Neural progenitor cell (in vitro differentiated cells): Measurements from ENCODE around the gene EGR4. TPM values are rescaled to one million over a fixed set of nuclear protein-coding genes. Genes with fewer than 3 reads are reported as not detected.
A peak's percentile ranks its signal among the peaks of the same experiment; 100 is the strongest.

Experiments
- DNase-seq: peaks from one replicate; pipeline ENCODE4 v3.0.0-alpha.2; 2016; ENCODE audit warnings: low spot score
- H2AFZ ChIP-seq: fragments of 200-600 bp; sonication (generic); replicated peaks from 2 replicates; pipeline ENCODE4 v1.6.1; 2016; ENCODE audit warnings: antibody characterized with exemption
- H3F3A ChIP-seq: fragments of 200-600 bp; sonication (generic); 2 replicates; pipeline ENCODE4 v1.6.1; 2016; ENCODE audit warnings: antibody characterized with exemption, low read depth
- H3K27ac ChIP-seq: fragments of 200-600 bp; sonication (generic); 2 replicates; pipeline ENCODE4 v1.5.1; 2016; ENCODE audit warnings: mild to moderate bottlenecking
- H3K27me3 ChIP-seq: fragments of 200-600 bp; sonication (generic); 2 replicates; pipeline ENCODE4 v1.6.1; 2016; ENCODE audit warnings: mild to moderate bottlenecking, moderate library complexity
- H3K36me3 ChIP-seq: fragments of 200-600 bp; sonication (generic); 2 replicates; pipeline ENCODE4 v1.5.1; 2016
- H3K4me1 ChIP-seq: fragments of 200-600 bp; sonication (generic); 2 replicates; pipeline ENCODE4 v1.6.1; 2016; ENCODE audit warnings: mixed run types
- H3K4me2 ChIP-seq: fragments of 200-600 bp; sonication (generic); 2 replicates; pipeline ENCODE4 v1.6.1; 2016
- H3K4me3 ChIP-seq: fragments of 200-600 bp; sonication (generic); 2 replicates; pipeline ENCODE4 v1.5.1; 2016
- H3K79me2 ChIP-seq: fragments of 200-600 bp; sonication (generic); 2 replicates; pipeline ENCODE4 v1.6.1; 2016; ENCODE audit warnings: low read depth
- H3K9ac ChIP-seq: fragments of 200-600 bp; sonication (generic); 2 replicates; pipeline ENCODE4 v1.6.1; 2016
- H3K9me3 ChIP-seq: fragments of 200-600 bp; sonication (generic); 2 replicates; pipeline ENCODE4 v1.5.1; 2016; ENCODE audit warnings: low read depth
- H4K20me1 ChIP-seq: fragments of 200-600 bp; sonication (generic); 2 replicates; pipeline ENCODE4 v1.6.1; 2016; ENCODE audit warnings: low read depth
- H3K27ac Mint-ChIP-seq: 3 replicates; pipeline ENCODE4 v1.8.0; 2021; ENCODE audit warnings: mixed read lengths
- H3K27me3 Mint-ChIP-seq: 2 replicates; pipeline ENCODE4 v1.8.0; 2022; ENCODE audit warnings: low read depth, mild to moderate bottlenecking, inconsistent platforms, moderate library complexity, mixed read lengths; ENCODE audit not compliant: insufficient read depth
- H3K36me3 Mint-ChIP-seq: 3 replicates; pipeline ENCODE4 v1.8.0; 2021; ENCODE audit warnings: mixed read lengths
- H3K4me1 Mint-ChIP-seq: 3 replicates; pipeline ENCODE4 v1.8.0; 2021; ENCODE audit warnings: mixed read lengths
- H3K4me3 Mint-ChIP-seq: 3 replicates; pipeline ENCODE4 v1.8.0; 2021; ENCODE audit warnings: mild to moderate bottlenecking, moderate library complexity, mixed read lengths
- H3K9me3 Mint-ChIP-seq: 3 replicates; pipeline ENCODE4 v1.8.0; 2020; ENCODE audit warnings: mixed read lengths
- CTCF ChIP-seq: fragments of 200-600 bp; sonication (generic); IDR thresholded peaks from 2 replicates; pipeline ENCODE4 v1.5.1; 2017; ENCODE audit warnings: antibody characterized with exemption, mild to moderate bottlenecking
- EZH2 ChIP-seq: fragments of 200-600 bp; sonication (generic); IDR thresholded peaks from 2 replicates; pipeline ENCODE4 v1.6.1; 2017; ENCODE audit warnings: antibody characterized with exemption, mild to moderate bottlenecking, moderate library complexity
- EZH2phosphoT487 ChIP-seq: fragments of 200-600 bp; sonication (generic); IDR thresholded peaks from 2 replicates; pipeline ENCODE4 v1.6.1; 2017; ENCODE audit warnings: antibody characterized with exemption
- total RNA-seq: library from RNA; depleted of rRNA; stranded (reverse); fragments of >200 nt; gene quantifications from 2 replicates; pipeline ENCODE4 v1.2.3, GENCODE V29; 2015; ENCODE audit warnings: low replicate concordance

Gene EGR4
- total RNA-seq, 1 donor from 2014 or later, result not detected

DNA sequence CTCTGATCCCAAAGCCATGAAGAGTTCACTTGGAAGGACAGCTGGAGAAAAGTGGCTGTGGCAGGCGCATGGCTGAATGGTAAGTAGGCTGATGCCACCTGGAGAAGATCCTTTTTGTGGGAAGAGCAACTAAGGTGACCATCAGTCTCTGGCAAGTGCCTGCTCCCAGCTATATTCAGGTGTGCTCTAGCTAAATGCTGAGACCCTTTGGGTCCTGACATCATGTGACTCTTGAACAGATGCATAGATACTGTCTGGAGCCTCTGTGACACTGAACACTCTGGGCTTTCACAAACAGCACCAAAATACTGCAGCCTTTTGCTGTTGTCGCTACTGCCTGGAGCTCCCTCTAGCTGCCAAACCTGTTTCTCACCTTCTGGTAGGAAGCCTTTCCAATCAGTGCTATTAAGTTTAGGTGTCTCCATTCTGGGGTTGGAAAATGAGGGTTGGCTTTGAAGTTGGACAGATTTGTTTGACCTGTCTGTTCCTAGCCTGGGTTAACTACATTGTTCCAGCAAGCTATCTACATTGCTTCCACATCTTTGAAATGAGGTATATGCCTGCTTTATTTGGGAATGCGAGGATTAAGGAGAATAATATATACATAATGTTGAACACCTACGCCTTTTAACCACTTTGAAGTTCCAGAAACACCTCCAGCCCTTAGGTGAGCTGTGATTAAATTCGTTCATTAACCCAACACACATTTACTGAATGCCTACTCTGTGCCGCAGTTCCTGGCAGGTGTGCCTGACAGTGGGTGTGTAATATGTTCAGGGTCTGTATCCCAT lies 3.1 kb downstream of the EGR4 start:
- H3K27ac Mint-ChIP-seq, result no peak overlapping the region
- no peaks in the 10 kb centered on the region for H3K9me3 Mint-ChIP-seq
- H3K4me1 Mint-ChIP-seq, result peaks cover 11% of the 10 kb centered on the region
- H3K9me3 ChIP-seq, result no peaks in the 10 kb centered on the region
- H3K27me3 Mint-ChIP-seq, result peaks cover 80% of the 10 kb centered on the region
- peaks cover 3% of the 10 kb centered on the region for H3K4me1 ChIP-seq
- peak overlapping the region; percentile 57 for H3K4me3 Mint-ChIP-seq
- peaks cover 100% of the 10 kb centered on the region for H3K27me3 ChIP-seq
- TF ChIP-seq EZH2phosphoT487, result no peak
- TF ChIP-seq CTCF, result peak; percentile 77
- H4K20me1 ChIP-seq, result peaks cover 38% of the 10 kb centered on the region
- H2AFZ ChIP-seq, result no peak overlapping the region
- H3F3A ChIP-seq, result peaks cover 18% of the 10 kb centered on the region
- no peak overlapping the region for H3K4me2 ChIP-seq
- H3K4me3 ChIP-seq, result no peak overlapping the region
- peak; percentile 72 for DNase-seq
- H3K36me3 ChIP-seq, result no peaks in the 10 kb centered on the region
- no peaks in the 10 kb centered on the region for H3K36me3 Mint-ChIP-seq
- H3K9ac ChIP-seq, result no peak overlapping the region
- no peaks in the 10 kb centered on the region for H3K79me2 ChIP-seq
- no peak overlapping the region for H3K27ac ChIP-seq

DNA sequence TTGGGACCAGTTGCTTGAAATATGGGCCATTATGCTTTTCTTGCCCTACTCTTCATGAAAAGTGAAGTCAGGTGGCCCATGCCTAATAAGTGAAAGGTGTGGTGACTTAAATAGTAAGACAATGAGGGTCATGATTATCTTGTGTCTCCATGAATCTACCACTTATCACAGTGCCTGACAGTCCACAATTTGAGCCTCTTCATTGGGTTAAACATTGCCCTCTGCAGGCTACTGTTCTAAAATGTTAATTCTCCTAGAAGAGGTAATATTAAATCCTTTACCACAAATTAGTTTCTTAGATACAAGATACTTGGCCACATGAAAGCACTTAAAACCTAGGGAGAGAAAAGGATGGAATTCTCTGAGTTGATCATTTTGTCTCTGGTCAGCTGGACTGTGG lies 4.0 kb downstream of the EGR4 start:
- Histone ChIP-seq H3K9ac (no peak overlapping the region), H4K20me1 (peaks cover 38% of the 10 kb centered on the region), H3K9me3 (no peaks in the 10 kb centered on the region), H3K4me1 (peaks cover 8% of the 10 kb centered on the region), H3F3A (peaks cover 24% of the 10 kb centered on the region), H3K4me2 (no peak overlapping the region), H2AFZ (no peak overlapping the region), H3K27ac (no peak overlapping the region), H3K36me3 (no peaks in the 10 kb centered on the region), H3K79me2 (no peaks in the 10 kb centered on the region), H3K4me3 (no peak overlapping the region), H3K27me3 (peaks cover 97% of the 10 kb centered on the region)
- Mint-ChIP-seq H3K27ac (no peak overlapping the region), H3K36me3 (no peaks in the 10 kb centered on the region), H3K4me3 (no peak overlapping the region), H3K27me3 (peaks cover 75% of the 10 kb centered on the region), H3K9me3 (no peaks in the 10 kb centered on the region), H3K4me1 (peaks cover 11% of the 10 kb centered on the region)
- TF ChIP-seq CTCF, result peak; percentile 14
- no peak for TF ChIP-seq EZH2phosphoT487
- no peak for DNase-seq

- peaks cover 17% of the 10 kb centered on the region for H3K79me2 ChIP-seq
- no peak overlapping the region for H3K4me2 ChIP-seq
- no peaks in the 10 kb centered on the region for H3K9me3 ChIP-seq
- H3K4me1 ChIP-seq, result peaks cover 14% of the 10 kb centered on the region
- peaks cover 27% of the 10 kb centered on the region for H3F3A ChIP-seq
- peaks cover 39% of the 10 kb centered on the region for H4K20me1 ChIP-seq
- no peak overlapping the region for H3K27ac ChIP-seq
- TF ChIP-seq EZH2phosphoT487 (no peak), CTCF (no peak), EZH2 (no peak)
- Mint-ChIP-seq H3K27me3 (peaks cover 56% of the 10 kb centered on the region), H3K4me3 (peak overlapping the region; percentile 68), H3K9me3 (no peaks in the 10 kb centered on the region), H3K4me1 (peaks cover 14% of the 10 kb centered on the region), H3K27ac (no peak overlapping the region), H3K36me3 (no peaks in the 10 kb centered on the region)
- DNase-seq, result no peak
- H3K36me3 ChIP-seq, result no peaks in the 10 kb centered on the region
- H2AFZ ChIP-seq, result no peak overlapping the region
- peaks cover 66% of the 10 kb centered on the region for H3K27me3 ChIP-seq
- H3K9ac ChIP-seq, result no peak overlapping the region
- no peak overlapping the region for H3K4me3 ChIP-seq
Measured at GRCh38 chr2:73286134-73286655, 7.2 kb downstream of the EGR4 start.
